ENCODE results near the gene PGAM2.
"Not testable (repeated sequence)": the region's sequence is repeated elsewhere in the genome, so short reads cannot be mapped to it uniquely, and the experiment has no call there.

PGAM2 gene

GRCh38 chr7:44046321-44047061 lies 18.9 kb downstream of the PGAM2 start:
- peak; percentile 50 for DNase-seq

- no peak for DNase-seq
Observed at GRCh38 chr7:44045226-44046014, 19.9 kb downstream of the PGAM2 start.

GRCh38 chr7:44044315-44045225 lies 20.8 kb downstream of the PGAM2 start, which contains the start of gene DBNL:
TSS of gene DBNL (plus strand) at chr7:44044702. CDS start at chr7:44044738, 36 bp downstream.
- peak; percentile 94 for DNase-seq

- DNase-seq: no peak
Observed at GRCh38 chr7:44043902-44044301, 21.5 kb downstream of the PGAM2 start.

DNA sequence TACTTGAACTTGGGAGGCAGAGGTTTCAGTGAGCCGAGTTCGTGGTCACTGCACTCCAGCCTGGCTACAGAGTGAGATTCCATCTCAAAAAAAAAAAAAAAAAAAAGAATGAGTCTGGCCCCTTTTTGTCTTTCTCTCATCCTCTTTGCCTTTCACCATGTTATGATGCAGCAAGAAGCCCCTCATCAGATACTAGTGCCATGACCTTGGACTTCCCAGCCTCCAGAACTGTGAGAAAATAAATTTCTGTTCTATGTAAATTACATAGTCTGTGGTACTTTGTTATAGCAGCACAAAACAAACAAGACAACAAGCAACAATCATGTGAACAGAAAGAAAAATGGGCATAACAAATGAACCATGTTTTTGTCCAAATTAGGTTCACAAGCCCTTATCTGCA lies 23.1 kb downstream of the PGAM2 start:
- no peak for DNase-seq

DNA sequence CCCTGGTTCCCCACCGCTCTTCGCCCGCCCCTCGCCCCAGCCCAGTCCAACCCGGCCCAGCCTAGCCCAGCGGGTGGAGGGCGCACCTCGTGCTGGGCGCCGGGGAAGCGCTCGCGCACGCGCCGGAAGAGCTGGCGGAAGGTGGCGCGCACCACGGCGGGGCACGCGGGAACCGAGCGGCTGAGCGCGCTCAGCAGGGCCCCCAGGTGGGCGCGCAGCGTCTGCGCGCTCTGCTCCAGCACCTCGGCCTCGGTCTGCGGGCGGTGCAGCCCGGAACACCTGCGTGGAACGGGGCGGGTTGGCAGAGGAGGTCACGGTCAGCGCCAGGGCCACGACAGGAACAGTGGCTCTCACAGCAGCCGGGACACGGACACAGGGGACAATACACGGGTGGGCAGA lies 24.9 kb downstream of the PGAM2 start:
- peak; percentile 74 for DNase-seq

- DNase-seq: not testable (repeated sequence)
Observed at GRCh38 chr7:44039800-44040492, 25.4 kb downstream of the PGAM2 start.

GRCh38 chr7:44038961-44039558 lies 26.3 kb downstream of the PGAM2 start:
- peak; percentile 87 for DNase-seq

- not testable (repeated sequence) for DNase-seq
Observed at GRCh38 chr7:44038553-44038952, 26.8 kb downstream of the PGAM2 start.

DNA sequence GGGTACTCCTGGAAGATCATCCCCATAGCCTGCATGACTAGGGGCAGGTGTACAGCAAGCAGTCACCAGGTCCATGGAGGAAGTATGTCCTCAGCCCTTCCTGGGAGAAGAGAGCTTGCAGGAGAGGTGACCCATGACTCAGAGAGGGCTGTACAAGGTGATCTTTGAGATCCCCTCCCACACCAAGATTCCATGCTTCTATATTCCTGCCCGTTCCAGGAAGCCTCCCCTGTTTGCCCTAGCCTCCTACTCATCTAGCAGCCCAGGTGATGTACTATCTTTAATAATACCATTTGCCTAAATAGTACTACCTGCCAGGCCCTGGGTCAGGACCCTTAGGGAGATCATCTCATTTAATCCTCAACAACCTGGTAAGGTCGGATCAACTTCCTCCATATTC lies 27.4 kb downstream of the PGAM2 start:
- DNase-seq: not testable (repeated sequence)

GRCh38 chr7:44036364-44036763 lies 29.0 kb downstream of the PGAM2 start:
- peak; percentile 65 for DNase-seq

DNA sequence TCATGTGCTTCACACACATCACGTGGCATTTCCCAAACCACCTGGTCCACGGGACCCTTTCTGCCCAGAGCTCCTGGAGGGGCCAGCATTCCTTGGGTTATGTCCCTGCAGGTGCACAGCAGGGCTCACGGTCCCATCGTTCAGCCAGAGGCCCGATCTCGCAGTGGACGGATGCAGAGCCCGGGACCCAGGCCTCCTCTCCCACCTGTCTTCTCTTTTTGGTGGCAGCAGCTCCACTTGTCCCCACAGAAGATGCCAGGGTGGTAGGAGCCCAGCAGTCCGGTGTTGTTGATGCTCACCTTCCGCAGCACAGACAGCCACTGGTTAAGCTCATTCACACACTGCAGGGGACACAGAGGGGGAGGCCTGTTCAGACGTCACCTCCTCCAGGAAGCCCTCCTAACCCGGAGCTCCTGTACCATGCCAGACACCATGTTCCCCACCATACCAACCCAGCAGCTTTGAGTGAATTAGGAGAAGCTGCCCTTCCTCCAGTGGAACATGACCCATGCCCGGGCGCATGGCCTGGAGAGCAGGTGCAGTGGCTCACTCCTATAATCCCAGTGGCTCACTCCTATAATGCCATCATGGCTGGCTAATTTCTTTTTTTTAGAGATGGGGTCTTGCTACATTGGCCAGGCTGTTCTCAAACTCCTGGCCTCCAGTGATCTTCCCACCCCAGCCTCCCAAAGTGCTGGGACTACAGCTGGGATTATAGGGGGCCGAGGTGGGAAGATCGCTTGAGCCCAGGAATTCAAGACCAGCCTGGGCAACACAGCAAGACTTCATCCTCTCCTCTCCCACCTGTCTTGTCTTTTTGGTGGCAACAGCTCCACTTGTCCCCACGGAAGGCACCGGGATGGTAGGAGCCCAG lies 31.2 kb downstream of the PGAM2 start:
- DNase-seq: not testable (repeated sequence)

GRCh38 chr7:44032031-44032430 lies 33.3 kb downstream of the PGAM2 start:
- not testable (repeated sequence) for DNase-seq

DNA sequence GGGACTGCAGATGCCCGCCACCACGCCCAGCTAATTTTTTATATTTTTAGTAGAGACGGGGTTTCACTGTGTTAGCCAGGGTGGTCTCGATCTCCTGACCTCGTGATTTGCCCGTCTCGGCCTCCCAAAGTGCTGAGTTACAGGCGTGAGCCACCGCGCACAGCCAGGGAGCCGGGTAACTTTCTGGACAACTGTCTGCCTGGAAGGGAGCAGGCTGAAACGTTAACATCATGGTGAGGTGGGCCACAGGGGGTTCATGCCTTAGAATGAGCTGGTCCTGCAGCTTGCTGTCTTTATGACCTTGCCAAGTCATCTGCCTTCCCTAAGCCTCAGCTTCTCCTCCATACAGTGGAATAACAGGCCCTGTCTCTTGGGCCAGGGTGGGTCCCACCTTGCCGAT lies 34.0 kb downstream of the PGAM2 start:
- not testable (repeated sequence) for DNase-seq

DNA sequence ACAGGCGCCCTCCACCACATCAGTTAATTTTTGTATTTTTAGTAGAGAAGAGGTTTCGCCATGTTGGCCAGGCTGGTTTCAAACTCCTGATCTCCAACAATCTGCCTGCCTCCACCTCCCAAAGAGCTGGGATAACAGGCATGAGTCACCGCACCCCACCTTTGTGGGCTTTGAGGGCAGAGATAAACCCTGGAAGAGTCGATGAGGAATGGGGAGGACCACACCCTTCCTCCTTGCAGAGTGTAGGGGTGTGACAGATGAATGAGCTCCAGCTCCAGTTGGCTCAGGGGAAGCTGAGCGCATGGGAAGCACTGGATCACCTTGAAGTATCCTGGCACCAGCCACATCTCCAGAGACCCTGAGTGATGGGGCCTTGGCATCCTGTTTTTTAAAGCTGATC lies 35.3 kb downstream of the PGAM2 start:
- not testable (repeated sequence) for DNase-seq

DNA sequence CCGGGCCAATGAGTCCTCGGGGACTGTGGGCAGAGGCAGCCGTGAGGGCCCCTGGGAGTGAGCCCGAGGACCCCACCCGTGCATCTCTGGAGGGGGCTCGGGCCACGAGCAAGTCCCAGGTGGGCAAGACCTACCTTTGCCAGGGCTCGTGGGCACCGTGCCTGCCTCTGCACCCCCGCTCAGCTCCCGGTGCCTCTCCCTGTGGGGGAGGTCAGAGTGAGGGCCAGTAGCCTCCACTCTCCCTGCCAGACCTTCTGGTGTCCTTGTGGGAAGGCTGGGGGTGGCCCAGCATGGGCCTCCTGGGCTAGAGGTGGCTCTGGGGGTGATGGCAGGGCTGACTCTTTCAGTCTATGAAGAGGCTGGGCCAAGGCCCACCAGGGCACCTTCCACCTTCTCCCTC lies 35.9 kb downstream of the PGAM2 start:
- not testable (repeated sequence) for DNase-seq

- DNase-seq: peak; percentile 37
Observed at GRCh38 chr7:44022796-44023467, 42.4 kb downstream of the PGAM2 start.

- not testable (repeated sequence) for DNase-seq
Observed at GRCh38 chr7:44022069-44022468, 43.3 kb downstream of the PGAM2 start.

DNA sequence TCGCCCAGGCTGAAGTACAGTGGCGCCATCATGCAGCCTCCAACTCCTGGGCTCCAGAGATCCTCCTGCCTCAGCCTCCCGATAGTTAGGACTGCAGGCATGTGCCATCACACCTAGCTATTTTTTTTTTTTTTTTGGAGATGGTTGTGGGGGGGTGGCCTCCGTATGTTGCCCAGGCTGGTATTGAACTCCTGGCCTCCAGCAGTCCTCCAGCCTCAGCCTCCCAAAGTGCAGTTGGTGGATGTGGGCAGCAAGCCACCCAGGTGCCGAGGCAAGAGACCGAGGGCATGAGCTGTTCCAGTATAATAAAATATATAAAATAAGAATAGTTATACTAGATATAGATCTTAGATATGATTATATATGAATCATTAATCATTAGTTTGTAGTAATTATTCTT lies 45.5 kb downstream of the PGAM2 start:
- DNase-seq: not testable (repeated sequence)

Measured in activated CD4-positive, alpha-beta T cell treated with anti-CD3 and anti-CD28 coated beads for 48 hours (primary cell).